ENCODE data around the gene NEMF.
"Not testable (repeated sequence)": the region's sequence is repeated elsewhere in the genome, so short reads cannot be mapped to it uniquely, and the experiment has no call there.

NEMF gene

GRCh38 chr14:49745191-49745590 lies 107.4 kb downstream of the NEMF start:
- no peak for DNase-seq

DNA sequence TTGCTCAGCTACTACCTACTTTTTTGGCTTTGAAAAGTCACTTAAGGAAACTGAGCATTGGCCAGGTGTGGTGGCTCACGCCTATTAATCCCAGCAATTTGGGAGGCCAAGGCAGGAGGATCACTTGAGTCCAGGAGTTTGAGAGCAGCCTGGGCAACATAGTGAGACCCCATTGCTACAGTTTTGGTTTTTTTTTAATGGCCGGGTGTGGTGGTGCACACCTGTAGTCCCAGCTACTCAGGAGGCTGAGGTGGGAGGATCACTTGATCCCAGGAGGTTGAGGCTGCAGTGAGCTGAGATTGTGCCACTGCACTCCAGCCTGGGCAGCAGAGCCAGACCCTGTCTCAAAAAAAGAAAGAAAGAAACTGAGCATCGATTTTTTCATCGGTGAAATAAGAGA lies 116.9 kb downstream of the NEMF start:
- not testable (repeated sequence) for DNase-seq

DNA sequence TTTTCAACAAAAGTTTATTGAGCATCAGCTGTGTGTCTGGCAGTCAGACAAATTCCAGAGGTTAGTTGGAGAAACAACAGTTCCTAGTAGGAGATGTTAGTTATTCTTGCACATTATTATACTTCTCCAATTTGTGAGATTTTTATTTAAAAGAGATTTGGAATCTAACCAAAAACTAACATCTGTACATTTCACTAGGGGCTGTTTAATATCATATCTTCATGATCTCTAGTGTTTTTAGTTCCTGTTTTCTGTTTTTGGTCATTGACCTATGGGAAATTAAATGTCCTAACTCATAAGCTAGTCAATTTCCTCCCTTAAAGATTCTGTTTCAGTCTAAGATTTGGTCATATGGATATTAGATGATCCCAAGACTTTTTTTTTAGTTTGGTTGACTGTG lies 118.8 kb downstream of the NEMF start:
- no peak for DNase-seq

GRCh38 chr14:49732896-49733295 lies 119.7 kb downstream of the NEMF start:
- no peak for DNase-seq

Measured in Kasumi-1 (cell line).